Fibroblast of the aortic adventitia (primary cell): ENCODE results near the gene FCHSD2. TPM values are rescaled to one million over a fixed set of nuclear protein-coding genes. Genes with fewer than 3 reads are reported as not detected.

Source experiments
- DNase-seq: peaks from one replicate; pipeline ENCODE4 v3.0.0-alpha.2; 2010; ENCODE audit warnings: low read depth
- H3K4me3 ChIP-seq: 2 replicates; pipeline ENCODE4 v1.5.1; 2011; ENCODE audit warnings: low read depth, mild to moderate bottlenecking, control low read depth, low read length, moderate library complexity
- total RNA-seq: library from RNA; depleted of rRNA; stranded (reverse); fragments of >200 nt; gene quantifications from 2 replicates; pipeline ENCODE4 v1.2.3, GENCODE V29; 2012; ENCODE audit warnings: low replicate concordance
- TF ChIP-seq, protein P1 (sequence below): IDR thresholded peaks from 2 replicates; pipeline ENCODE4 v1.5.1; 2011; ENCODE audit warnings: mild to moderate bottlenecking, low read length, control low read depth, inconsistent platforms; ENCODE audit not compliant: insufficient read depth

FCHSD2 gene
- total RNA-seq, 1 donor = 11.3 TPM

DNA sequence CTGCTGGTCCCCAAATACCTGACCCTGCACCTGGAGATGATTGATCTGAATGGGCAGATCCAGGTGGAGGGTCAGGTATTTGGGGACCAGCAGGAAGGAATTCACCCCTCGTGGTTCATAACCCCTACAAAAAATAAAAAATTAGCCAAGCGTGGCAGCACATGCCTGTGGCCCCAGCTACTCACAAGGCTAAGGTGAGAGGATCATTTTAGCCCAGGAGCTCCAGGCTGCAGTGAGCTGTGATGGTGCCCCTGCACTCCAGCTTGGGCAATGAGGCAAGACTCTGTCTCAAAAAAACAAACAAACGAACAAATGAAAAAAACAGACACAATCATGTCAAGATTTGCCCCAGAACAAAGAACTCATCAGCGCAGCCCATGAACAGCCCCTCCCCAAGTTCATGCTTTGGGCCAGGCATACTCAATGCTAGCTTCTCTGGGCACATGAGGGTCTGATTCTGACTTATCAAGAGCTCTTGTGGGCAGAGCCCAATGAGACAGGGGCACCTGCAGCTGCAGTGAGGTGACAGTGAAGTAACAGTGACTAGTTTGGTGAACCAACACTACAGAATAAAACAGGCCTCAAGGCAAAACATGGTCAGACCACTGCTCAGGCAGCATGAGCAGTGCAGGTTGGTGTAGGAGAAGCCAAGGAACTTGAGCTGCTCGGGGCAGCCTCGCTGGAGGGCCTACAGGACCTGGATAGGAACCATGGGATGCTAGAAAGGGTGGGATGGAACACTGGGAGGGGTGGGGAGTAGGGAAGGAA lies 10.2 kb upstream of the FCHSD2 start:
- DNase-seq = no peak
- TF ChIP-seq, protein P1, sequence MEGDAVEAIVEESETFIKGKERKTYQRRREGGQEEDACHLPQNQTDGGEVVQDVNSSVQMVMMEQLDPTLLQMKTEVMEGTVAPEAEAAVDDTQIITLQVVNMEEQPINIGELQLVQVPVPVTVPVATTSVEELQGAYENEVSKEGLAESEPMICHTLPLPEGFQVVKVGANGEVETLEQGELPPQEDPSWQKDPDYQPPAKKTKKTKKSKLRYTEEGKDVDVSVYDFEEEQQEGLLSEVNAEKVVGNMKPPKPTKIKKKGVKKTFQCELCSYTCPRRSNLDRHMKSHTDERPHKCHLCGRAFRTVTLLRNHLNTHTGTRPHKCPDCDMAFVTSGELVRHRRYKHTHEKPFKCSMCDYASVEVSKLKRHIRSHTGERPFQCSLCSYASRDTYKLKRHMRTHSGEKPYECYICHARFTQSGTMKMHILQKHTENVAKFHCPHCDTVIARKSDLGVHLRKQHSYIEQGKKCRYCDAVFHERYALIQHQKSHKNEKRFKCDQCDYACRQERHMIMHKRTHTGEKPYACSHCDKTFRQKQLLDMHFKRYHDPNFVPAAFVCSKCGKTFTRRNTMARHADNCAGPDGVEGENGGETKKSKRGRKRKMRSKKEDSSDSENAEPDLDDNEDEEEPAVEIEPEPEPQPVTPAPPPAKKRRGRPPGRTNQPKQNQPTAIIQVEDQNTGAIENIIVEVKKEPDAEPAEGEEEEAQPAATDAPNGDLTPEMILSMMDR = no peak
- H3K4me3 ChIP-seq = no peak overlapping the region

DNA sequence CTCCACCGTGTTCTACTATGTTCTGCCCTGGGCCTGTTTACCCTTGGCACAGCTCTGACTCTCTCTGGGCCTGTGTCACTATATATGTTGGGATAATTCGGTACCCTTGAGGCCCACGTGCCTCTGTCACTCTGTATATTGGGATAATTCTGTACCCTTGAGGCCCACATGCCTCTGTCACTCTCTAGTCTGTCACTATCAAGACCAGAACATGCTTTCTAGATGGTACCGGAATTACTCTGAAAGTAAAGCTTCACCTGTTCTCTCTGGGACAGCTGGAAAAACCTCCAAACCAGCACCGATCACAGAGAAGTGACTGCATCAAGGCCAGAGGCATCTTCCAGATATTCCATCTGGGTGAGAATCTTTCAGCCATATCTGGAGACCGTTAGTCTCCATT lies 9.3 kb upstream of the FCHSD2 start:
- no peak overlapping the region for H3K4me3 ChIP-seq
- TF ChIP-seq, protein P1 = no peak
- DNase-seq = no peak

DNA sequence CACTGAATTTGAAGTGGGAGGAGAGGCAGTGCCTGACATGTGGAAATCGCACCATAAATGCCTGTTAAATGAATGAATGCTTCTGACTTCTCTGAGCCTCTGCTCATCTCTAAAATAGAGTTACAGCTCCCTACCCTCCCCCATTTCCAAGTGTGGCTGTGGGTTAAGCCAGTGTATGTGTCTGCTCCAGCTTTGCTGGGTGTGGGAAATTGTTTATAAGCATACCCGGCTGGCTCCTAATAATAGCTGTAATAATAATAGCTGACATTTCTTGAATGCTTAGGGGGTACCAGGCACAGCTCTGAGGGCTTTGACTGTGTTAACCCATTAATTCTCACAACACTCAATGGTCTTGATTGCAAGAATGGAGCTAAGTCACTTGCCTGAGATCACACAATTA lies 7.0 kb upstream of the FCHSD2 start:
- TF ChIP-seq, protein P1 = no peak
- no peak overlapping the region for H3K4me3 ChIP-seq
- DNase-seq = no peak

DNA sequence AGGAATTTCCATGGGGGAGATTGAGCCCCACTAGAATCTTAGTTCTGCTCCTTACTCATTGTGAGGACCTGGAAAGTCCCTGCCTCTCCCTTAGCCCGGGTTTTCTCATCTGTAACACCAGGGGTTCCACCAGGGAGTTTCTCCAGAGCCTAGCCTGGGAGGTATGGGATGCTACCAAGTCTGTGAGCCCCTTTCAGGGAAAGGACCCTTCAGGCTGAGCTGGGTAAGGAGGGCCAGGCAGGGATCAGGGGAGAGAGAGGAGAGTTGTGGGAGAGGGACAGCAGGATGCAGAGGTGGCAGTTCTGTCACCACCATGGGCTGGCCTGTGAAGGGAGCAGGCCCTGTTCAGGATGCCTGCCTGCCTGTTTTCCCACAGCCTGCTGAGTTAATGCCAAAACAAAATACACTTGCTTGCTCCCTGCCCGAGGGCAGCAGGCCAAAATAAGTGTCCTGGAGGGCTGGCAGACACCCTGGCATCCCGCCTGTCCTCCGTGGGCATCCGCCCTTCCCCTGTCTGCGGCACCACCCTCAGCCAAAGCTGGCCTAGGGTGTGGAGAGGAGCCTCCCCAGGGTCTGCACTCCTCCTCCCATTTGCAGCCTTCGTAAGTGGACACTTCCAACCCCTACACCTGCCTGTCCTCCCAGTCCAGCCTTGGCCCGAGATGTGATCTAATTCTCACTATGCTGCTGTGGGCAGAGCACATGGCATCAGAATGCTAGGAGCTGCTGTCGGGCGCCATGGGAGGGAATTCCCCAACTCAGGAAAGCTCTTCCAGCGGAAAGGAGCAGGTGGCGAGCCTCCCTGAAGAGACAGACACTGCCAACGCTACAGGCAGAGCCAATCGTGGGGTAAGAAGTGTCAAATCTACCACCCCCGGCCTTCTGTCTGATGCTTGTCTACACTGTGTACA lies 5.9 kb upstream of the FCHSD2 start:
- TF ChIP-seq, protein P1 = no peak
- no peak for DNase-seq
- no peak overlapping the region for H3K4me3 ChIP-seq

DNA sequence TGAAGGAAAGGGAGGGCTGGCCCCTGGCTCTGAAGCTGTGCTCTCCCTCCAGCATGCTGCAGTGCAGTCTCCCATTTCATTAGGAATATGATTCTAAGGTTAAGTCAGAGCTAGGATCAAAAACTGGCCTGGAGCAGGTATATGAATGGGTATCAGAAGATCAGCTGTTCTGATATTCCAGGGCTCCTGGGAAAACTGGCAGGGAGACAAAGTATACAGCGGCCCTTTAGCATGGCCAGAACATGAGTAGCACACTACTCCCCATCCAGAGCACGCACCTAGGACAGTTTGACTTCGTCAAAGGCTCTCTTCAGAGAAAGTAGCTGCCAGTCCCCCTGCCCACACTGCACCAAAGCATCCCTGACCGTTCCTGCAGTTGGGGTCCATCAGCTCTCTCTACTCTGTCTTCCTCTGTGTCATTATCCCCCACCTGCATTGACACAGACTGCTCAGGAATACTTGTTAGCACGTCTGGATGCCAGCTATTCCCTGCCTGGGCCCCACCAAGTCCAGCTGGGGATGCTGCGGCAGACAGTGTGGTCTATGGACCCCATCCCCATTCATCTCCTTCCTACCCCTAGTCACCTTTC lies 4.0 kb upstream of the FCHSD2 start:
- H3K4me3 ChIP-seq = no peak overlapping the region
- DNase-seq = no peak
- TF ChIP-seq, protein P1 = no peak

DNA sequence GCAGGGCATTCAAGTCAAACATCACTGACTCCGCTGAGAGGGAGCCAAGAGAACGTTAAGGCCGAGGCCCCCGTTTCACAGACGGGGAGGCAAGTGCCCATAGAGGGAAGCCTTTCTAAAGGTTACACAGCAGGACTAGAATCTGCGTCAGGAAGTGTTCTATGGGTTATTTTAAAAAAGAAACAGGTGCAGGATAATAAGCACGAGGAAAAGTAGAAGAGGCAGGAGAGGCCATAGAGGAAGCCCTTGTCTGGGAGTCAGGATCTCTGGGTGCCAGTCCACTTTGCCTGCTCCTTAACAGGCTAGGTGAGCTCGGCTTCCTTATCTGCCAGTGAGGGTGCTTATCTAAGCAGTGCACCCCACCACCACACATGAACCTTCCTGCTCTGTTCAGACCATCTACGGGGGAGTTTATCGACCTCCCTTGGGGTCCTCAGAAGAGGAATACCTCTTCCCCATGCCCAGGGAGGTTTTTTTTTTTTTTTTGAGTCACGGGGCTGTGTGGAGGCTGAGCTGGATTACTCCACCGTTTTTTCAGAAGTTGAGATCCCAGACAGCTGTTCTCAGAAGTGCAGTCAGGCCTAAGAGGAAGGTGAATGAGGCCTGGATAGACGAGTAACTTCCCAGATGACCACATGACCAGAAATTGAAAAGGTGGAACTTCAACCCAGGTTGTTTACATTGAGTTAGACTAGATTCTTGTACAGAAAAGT lies 1.2 kb upstream of the FCHSD2 start:
- H3K4me3 ChIP-seq = peak overlapping the region; percentile 90
- TF ChIP-seq, protein P1 = no peak
- DNase-seq = peak; percentile 28
